GM19240 (cell line): ENCODE measurements around the gene LCMT1.
"Not testable (repeated sequence)": the region's sequence is repeated elsewhere in the genome, so short reads cannot be mapped to it uniquely, and the experiment has no call there.

Source experiments
- DNase-seq: peaks from one replicate; pipeline ENCODE4 v3.0.0; 2011; ENCODE audit warnings: low spot score; ENCODE audit not compliant: insufficient read length

The LCMT1 gene

DNA sequence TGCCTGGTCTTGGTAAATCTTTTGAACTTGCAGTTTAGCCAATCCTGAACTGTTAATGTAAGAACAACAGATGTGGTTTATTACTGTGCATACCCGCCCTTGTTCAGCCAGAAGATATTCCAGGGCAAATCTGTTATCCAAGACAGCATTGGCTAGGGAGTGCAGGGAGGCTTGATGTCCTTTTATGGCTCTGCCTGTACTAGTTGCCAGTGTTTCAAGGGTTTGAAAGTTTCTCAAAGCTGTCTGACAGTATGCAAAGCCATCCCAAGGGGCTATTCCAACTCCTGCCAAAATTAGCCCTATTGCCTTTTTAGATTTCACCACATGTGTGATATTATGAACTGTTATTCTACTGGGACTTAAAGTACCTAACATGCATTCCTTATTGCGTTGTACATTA, 30.1 kb downstream of the LCMT1 start:
- DNase-seq = no peak

GRCh38 chr16:25143928-25144327, 32.4 kb downstream of the LCMT1 start:
- DNase-seq = no peak

GRCh38 chr16:25148568-25149215, 37.1 kb downstream of the LCMT1 start:
- DNase-seq = no peak

DNA sequence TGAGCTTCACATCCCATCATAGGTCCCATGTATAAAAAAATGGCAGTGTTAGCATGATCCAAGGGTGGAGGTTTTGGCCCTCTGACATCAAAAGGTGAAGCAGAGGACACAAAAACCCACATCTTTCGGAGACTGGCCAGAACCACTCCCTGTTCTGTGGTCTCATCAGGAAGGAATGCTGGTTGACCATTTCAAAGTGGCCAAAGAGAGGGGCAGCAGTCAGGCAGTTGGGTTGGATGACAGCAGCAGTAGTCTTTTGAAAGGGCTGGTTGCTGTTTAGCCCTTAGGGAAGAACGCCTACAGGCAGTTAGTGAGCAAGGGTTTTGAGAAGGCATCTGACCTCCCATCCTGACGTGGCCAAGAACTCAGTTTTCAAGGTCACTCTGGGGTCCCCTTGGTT, 40.5 kb downstream of the LCMT1 start:
- no peak for DNase-seq

- DNase-seq = no peak
Measured at GRCh38 chr16:25155553-25156460, 44.3 kb downstream of the LCMT1 start.

DNA sequence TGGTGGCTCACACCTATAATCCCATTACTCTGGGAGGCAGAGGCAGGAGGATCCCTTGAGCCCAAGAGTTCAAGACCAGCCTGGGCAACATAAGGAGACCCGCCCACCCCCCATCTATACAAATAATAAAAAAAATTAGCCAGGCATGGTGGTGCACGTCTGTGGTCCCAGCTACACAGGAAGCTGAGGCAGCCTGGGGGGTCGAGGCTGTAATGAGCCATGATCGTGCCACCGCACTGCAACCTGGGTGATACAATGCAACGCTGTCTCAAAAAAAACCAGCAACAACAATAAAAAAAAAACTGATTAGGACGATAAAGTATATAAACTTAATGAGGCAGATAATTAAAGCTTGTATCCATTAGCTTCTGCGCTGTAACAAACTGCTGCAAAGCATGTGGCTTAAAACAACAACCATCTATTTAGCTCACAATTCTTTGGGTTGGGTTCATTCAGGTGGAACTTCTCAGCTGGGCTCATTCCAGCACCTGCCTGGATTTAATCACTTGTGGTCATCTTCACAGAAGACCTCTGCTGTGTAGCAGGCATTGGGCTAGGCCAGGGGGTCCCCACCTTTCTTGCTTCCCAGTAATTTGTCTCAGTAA, 45.8 kb downstream of the LCMT1 start:
- DNase-seq = no peak

GRCh38 chr16:25158401-25158800, 46.9 kb downstream of the LCMT1 start:
- no peak for DNase-seq

GRCh38 chr16:25161753-25162367, 50.3 kb downstream of the LCMT1 start:
- no peak for DNase-seq

GRCh38 chr16:25163683-25164082, 52.1 kb downstream of the LCMT1 start:
- DNase-seq = no peak

GRCh38 chr16:25165284-25165683, 53.7 kb downstream of the LCMT1 start:
- DNase-seq = no peak

GRCh38 chr16:25167920-25168319, 56.4 kb downstream of the LCMT1 start:
- DNase-seq = not testable (repeated sequence)

- DNase-seq = no peak
Measured at GRCh38 chr16:25171390-25171789, 59.8 kb downstream of the LCMT1 start.

DNA sequence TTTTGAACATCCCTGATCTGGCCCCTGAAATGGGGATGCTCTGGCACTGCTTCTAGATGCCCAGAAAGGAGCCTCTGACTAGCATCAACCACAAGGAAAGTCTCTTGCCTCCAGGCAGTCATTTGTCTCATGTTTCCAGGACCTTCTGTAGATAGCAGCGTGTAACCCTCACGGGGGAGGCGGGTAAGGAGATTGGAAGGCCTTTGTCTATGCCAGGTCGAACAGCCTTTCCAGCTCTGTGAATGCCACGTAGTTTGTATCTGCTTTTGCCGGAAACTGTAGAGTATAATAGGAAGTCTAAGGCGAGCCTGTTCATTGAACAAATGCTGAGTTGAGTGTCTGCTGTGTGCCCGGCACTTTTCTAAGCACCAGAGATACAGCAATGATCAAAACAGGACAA, 61.3 kb downstream of the LCMT1 start:
- no peak for DNase-seq

GRCh38 chr16:25174285-25174684, 62.7 kb downstream of the LCMT1 start:
- DNase-seq = no peak

GRCh38 chr16:25176136-25176535, 64.6 kb downstream of the LCMT1 start:
- DNase-seq = no peak

GRCh38 chr16:25177512-25177830, 65.9 kb downstream of the LCMT1 start:
- no peak for DNase-seq

DNA sequence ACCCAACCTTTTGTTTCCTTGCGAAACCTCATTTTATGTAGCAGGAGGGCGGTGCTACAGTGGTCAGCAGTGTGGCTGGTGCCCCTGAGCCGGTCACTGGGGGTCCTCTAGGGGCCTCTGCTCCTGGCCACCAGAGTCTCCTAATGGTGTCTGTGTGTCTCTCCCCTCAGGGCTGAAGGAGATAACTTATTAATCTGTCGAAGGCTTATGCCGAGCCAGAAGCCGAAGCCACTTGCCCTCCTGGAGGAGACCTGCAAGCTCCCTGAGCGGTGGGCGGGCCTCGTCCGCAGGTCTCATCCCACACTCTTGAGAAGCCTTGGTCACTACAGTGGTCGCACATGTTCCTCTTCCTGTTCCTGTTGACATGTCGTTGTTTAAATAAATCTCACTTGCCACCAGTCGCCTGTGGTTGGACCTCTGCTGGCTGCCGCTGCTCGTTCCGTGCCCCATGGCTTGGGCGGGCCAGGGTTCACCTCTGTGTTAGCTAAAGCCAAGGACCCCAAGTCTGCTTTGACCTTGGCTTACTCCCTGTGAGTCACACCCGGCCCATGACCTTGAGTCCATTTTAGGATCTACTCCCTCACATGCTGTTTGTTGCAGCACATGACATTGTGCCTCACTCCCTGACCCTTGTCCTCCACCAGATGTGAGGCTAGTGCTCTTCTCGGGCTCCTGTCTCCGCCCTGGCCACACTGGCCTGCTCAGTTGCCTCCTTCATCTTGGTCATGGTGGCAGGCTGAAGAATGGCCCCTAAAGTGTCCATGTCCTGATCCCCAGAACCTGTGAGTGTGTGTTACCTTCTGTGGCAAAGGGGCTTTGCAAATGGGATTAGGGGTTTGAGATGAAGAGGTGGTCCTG, 66.5 kb downstream of the LCMT1 start:
- DNase-seq = no peak

GRCh38 chr16:25181236-25181635, 69.7 kb downstream of the LCMT1 start:
- not testable (repeated sequence) for DNase-seq

- no peak for DNase-seq
Measured at GRCh38 chr16:25184771-25185170, 73.2 kb downstream of the LCMT1 start.

GRCh38 chr16:25187491-25187795, 75.9 kb downstream of the LCMT1 start:
- DNase-seq = no peak

DNA sequence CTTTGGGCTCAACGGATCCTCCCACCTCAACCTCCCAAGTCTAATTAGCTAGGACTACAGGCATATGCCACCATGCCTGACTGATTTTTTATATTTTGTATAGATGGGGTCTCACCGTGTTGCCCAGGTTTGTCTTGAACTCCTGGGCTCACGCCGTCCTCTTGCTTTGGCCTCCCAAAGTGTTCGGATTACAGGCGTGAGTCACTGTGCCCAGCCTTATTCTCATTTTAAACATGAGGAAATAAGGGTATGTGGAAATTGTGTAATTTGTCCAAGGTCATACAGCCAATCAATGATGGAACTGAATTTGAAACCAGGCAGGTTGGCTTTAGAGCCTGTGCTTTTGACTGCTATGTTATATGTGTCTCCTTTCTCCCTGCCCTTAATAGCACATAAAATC, 77.8 kb downstream of the LCMT1 start:
- no peak for DNase-seq
